Epithelial cell of alveolus of lung (primary cell): ENCODE measurements around the gene CLTC. TPM values are rescaled to one million over a fixed set of nuclear protein-coding genes. Genes with fewer than 3 reads are reported as not detected.

Source experiments
- total RNA-seq: library from RNA; depleted of rRNA; stranded (reverse); fragments of >200 nt; gene quantifications from 2 replicates; pipeline ENCODE4 v1.2.1, GENCODE V29; 2015

CLTC gene
- 330 and 367 TPM in 2 replicates for total RNA-seq

GRCh38 chr17:59619298-59620063, at the start of gene CLTC:
CLTC (plus strand) TSS chr17:59619895; CDS start chr17:59620132, 237 bp downstream.

GRCh38 chr17:59707149-59707970, 87.7 kb downstream of the CLTC start, which contains the start of the genes PTRH2 and VMP1:
PTRH2 (minus strand) TSS chr17:59707430; CDS start chr17:59697978, 9,452 bp downstream.
VMP1 (plus strand) TSS chr17:59707654; CDS start chr17:59731447, 23,793 bp downstream.

Other genes with a start within 250 kb of the CLTC start
- 31.8 and 57.0 TPM in 2 replicates for gene DHX40, start 54.3 kb upstream of the CLTC start, total RNA-seq
- gene PTRH2, start 87.5 kb downstream of the CLTC start, total RNA-seq: 16.8 and 39.6 TPM in 2 replicates
- 127 and 141 TPM in 2 replicates for gene VMP1, start 87.8 kb downstream of the CLTC start, total RNA-seq